Osteoblast (primary cell): Measurements from ENCODE around the gene STK35. TPM values are rescaled to one million over a fixed set of nuclear protein-coding genes. Genes with fewer than 3 reads are reported as not detected.

Experiments used
- DNase-seq: peaks from one replicate; pipeline ENCODE4 v3.0.0; 2011; ENCODE audit warnings: low spot score, mixed read lengths; ENCODE audit not compliant: insufficient read length; ENCODE audit errors: missing footprints
- H2AFZ ChIP-seq: 2 replicates; pipeline ENCODE4 v1.6.0; 2011; ENCODE audit warnings: mild to moderate bottlenecking, low read length
- H3K27ac ChIP-seq: 2 replicates; pipeline ENCODE4 v1.5.1; 2011; ENCODE audit warnings: mild to moderate bottlenecking, low read depth, low read length, moderate library complexity
- H3K27me3 ChIP-seq: 2 replicates; pipeline ENCODE4 v1.6.0; 2012; ENCODE audit warnings: mild to moderate bottlenecking, control low read depth, inconsistent platforms, low read length, moderate library complexity; ENCODE audit not compliant: insufficient read depth
- H3K36me3 ChIP-seq: 2 replicates; pipeline ENCODE4 v1.5.1; 2011; ENCODE audit warnings: mild to moderate bottlenecking, low read length, control low read depth, moderate library complexity; ENCODE audit not compliant: insufficient read depth
- H3K4me1 ChIP-seq: 2 replicates; pipeline ENCODE4 v1.5.1; 2011; ENCODE audit warnings: mild to moderate bottlenecking, low read length, control low read depth, moderate library complexity; ENCODE audit not compliant: insufficient read depth
- H3K4me2 ChIP-seq: 2 replicates; pipeline ENCODE4 v1.6.0; 2011; ENCODE audit warnings: mild to moderate bottlenecking, low read length; ENCODE audit not compliant: insufficient read depth
- H3K4me3 ChIP-seq: fragments of 200-600 bp; sonication (generic); 3 replicates; pipeline ENCODE4 v1.5.1; 2012; ENCODE audit warnings: mild to moderate bottlenecking, low read length, inconsistent platforms; ENCODE audit not compliant: insufficient read depth
- H3K79me2 ChIP-seq: 2 replicates; pipeline ENCODE4 v1.6.0; 2012; ENCODE audit warnings: mild to moderate bottlenecking, low read length, control low read depth, inconsistent platforms; ENCODE audit not compliant: insufficient read depth
- H3K9me3 ChIP-seq: 2 replicates; pipeline ENCODE4 v1.5.1; 2011; ENCODE audit warnings: low read depth, low read length, control low read depth
- H4K20me1 ChIP-seq: 2 replicates; pipeline ENCODE4 v1.6.0; 2012; ENCODE audit warnings: mild to moderate bottlenecking, low read length, control low read depth; ENCODE audit not compliant: insufficient read depth
- CTCF ChIP-seq: IDR thresholded peaks from 2 replicates; pipeline ENCODE4 v1.5.1; 2011; ENCODE audit warnings: mild to moderate bottlenecking, low read depth, low read length, moderate library complexity; ENCODE audit errors: extremely low read depth
- total RNA-seq: library from RNA; depleted of rRNA; stranded (reverse); fragments of >200 nt; gene quantifications from 2 replicates; pipeline ENCODE4 v1.2.3, GENCODE V29; 2012

The STK35 gene
- total RNA-seq, 1 donor = 21.4 TPM

GRCh38 chr20:2140561-2140960 is 38.9 kb downstream of the STK35 start:
- TF ChIP-seq CTCF = no peak
- no peak overlapping the region for H2AFZ ChIP-seq

GRCh38 chr20:2141600-2142575 is 40.3 kb downstream of the STK35 start:
- no peak overlapping the region for H2AFZ ChIP-seq
- no peak overlapping the region for H3K27ac ChIP-seq
- H3K4me1 ChIP-seq = peaks cover 22% of the 10 kb centered on the region
- H3K36me3 ChIP-seq = peaks cover 12% of the 10 kb centered on the region
- TF ChIP-seq CTCF = no peak
- no peak overlapping the region for H3K4me2 ChIP-seq
- no peaks in the 10 kb centered on the region for H3K27me3 ChIP-seq
- H3K9me3 ChIP-seq = no peaks in the 10 kb centered on the region
- no peak for DNase-seq
- H3K79me2 ChIP-seq = peaks cover 65% of the 10 kb centered on the region
- H3K4me3 ChIP-seq = no peak overlapping the region
- peaks cover 46% of the 10 kb centered on the region for H4K20me1 ChIP-seq

More at GRCh38 chr20:2140561-2140960, 38.9 kb downstream of the STK35 start:
- DNase-seq = no peak
- Histone ChIP-seq H3K36me3 (peaks cover 12% of the 10 kb centered on the region), H3K79me2 (peaks cover 76% of the 10 kb centered on the region), H3K4me1 (peaks cover 22% of the 10 kb centered on the region), H3K27me3 (no peaks in the 10 kb centered on the region), H3K27ac (no peak overlapping the region), H4K20me1 (peaks cover 49% of the 10 kb centered on the region), H3K9me3 (no peaks in the 10 kb centered on the region), H3K4me2 (no peak overlapping the region), H3K4me3 (no peak overlapping the region)

- no peak for TF ChIP-seq CTCF
- Histone ChIP-seq H3K4me1 (peaks cover 14% of the 10 kb centered on the region), H3K4me2 (no peak overlapping the region), H3K9me3 (no peaks in the 10 kb centered on the region), H3K36me3 (peaks cover 12% of the 10 kb centered on the region), H3K79me2 (peaks cover 58% of the 10 kb centered on the region), H3K4me3 (no peak overlapping the region), H3K27me3 (no peaks in the 10 kb centered on the region), H2AFZ (no peak overlapping the region), H3K27ac (no peak overlapping the region), H4K20me1 (peaks cover 46% of the 10 kb centered on the region)
- no peak for DNase-seq
Observed at GRCh38 chr20:2142649-2143048, 41.0 kb downstream of the STK35 start.

- Histone ChIP-seq H3K4me3 (no peak overlapping the region), H3K36me3 (peaks cover 12% of the 10 kb centered on the region), H2AFZ (no peak overlapping the region), H3K9me3 (no peaks in the 10 kb centered on the region), H3K27me3 (no peaks in the 10 kb centered on the region), H3K4me1 (peaks cover 8% of the 10 kb centered on the region), H4K20me1 (peaks cover 41% of the 10 kb centered on the region), H3K27ac (no peak overlapping the region), H3K4me2 (no peak overlapping the region), H3K79me2 (peaks cover 52% of the 10 kb centered on the region)
- no peak for DNase-seq
- no peak for TF ChIP-seq CTCF
Observed at GRCh38 chr20:2143594-2143993, 42.0 kb downstream of the STK35 start.
